SH-SY5Y (cell line): Measurements from ENCODE around the gene IGF1.

Experiments used
- GATA2 ChIP-seq: IDR thresholded peaks from 2 replicates; pipeline ENCODE4 v1.6.1; 2011; ENCODE audit warnings: mild to moderate bottlenecking, low read depth, low read length
- GATA3 ChIP-seq: IDR thresholded peaks from 2 replicates; pipeline ENCODE4 v1.6.1; 2011; ENCODE audit warnings: low read depth, mild to moderate bottlenecking, low read length, moderate library complexity

DNA sequence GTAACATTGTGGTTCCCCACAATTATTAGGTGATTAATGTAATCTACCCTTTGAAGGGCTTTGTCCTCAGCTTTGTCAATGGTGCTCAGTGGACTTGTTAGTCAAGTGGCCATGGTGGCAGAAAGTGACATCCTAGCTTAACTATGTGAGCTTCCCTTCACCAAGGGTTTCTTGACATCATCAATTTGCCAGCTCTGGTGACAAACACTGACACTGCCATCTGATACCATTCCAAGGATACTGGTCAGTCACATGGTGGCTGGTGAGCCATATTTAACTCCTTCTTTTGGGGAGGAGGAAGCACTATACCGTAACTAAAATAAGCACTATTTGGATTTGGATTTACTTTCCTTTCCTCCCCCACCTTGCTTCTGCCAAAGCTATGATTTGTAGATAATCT is 115.7 kb downstream of the IGF1 start:
- TF ChIP-seq GATA2 (no peak), GATA3 (no peak)
